CD4-positive, CD25-positive, alpha-beta regulatory T cell (primary cell): ENCODE measurements around the gene LEMD3. TPM values are rescaled to one million over a fixed set of nuclear protein-coding genes. Genes with fewer than 3 reads are reported as not detected.

Source experiments
- ATAC-seq, 2 donors: fragments of 150-1000 bp; cut with Tn5 transposase; one replicate each; pipeline ENCODE4 v1.10.0; 2021; ENCODE audit warnings: low read depth in 2 of 2, moderate number of reproducible peaks in 2 of 2, moderate library complexity in 1 of 2
- DNase-seq, 3 donors: peaks; one replicate each; pipeline versions ENCODE4 v3.0.0 to v3.0.0-alpha.2; 2012 to 2022; ENCODE audit warnings: mixed read lengths in 1 of 3
- H3K27ac ChIP-seq: one replicate; pipeline ENCODE4 v1.7.0; 2013; ENCODE audit warnings: mild to moderate bottlenecking, low read length; ENCODE audit not compliant: insufficient read depth, poor library complexity, severe bottlenecking
- H3K27me3 ChIP-seq: one replicate; pipeline ENCODE4 v1.7.0; 2013; ENCODE audit warnings: low read length; ENCODE audit not compliant: control insufficient read depth, insufficient read depth
- H3K36me3 ChIP-seq: one replicate; pipeline ENCODE4 v1.7.0; 2013; ENCODE audit warnings: mild to moderate bottlenecking, low read length, moderate library complexity; ENCODE audit not compliant: control insufficient read depth, insufficient read depth
- H3K4me1 ChIP-seq: 2 replicates; pipeline ENCODE4 v1.7.0; 2013; ENCODE audit warnings: mild to moderate bottlenecking, low read length; ENCODE audit not compliant: insufficient read depth, control insufficient read depth, poor library complexity, severe bottlenecking
- H3K4me3 ChIP-seq: one replicate; pipeline ENCODE4 v1.7.0; 2013; ENCODE audit warnings: low read depth, mild to moderate bottlenecking, low read length, moderate library complexity
- H3K9me3 ChIP-seq, 2 experiments: 1 replicate in 1 of 2; 2 replicates in 1 of 2; pipeline ENCODE4 v1.7.0; 2013; ENCODE audit warnings: low read length in 2 of 2, mild to moderate bottlenecking in 1 of 2, moderate library complexity in 1 of 2; ENCODE audit not compliant: control insufficient read depth in 2 of 2
- H3K27ac Mint-ChIP-seq, 3 donors: one replicate each; pipeline ENCODE4 v1.8.0; 2020 to 2022; ENCODE audit warnings: mild to moderate bottlenecking in 3 of 3, mixed read lengths in 3 of 3, moderate library complexity in 2 of 3
- H3K27me3 Mint-ChIP-seq: one replicate; pipeline ENCODE4 v1.8.0; 2022; ENCODE audit warnings: mild to moderate bottlenecking, mixed read lengths
- H3K36me3 Mint-ChIP-seq: one replicate; pipeline ENCODE4 v1.8.0; 2020; ENCODE audit warnings: mixed read lengths
- H3K4me1 Mint-ChIP-seq, 4 donors: one replicate each; pipeline ENCODE4 v1.8.0; 2020 to 2022; ENCODE audit warnings: mixed read lengths in 4 of 4, mild to moderate bottlenecking in 1 of 4
- H3K4me3 Mint-ChIP-seq, 4 donors: one replicate each; pipeline ENCODE4 v1.8.0; 2020 to 2022; ENCODE audit warnings: mild to moderate bottlenecking in 4 of 4, mixed read lengths in 4 of 4, moderate library complexity in 3 of 4
- H3K9me3 Mint-ChIP-seq, 7 donors: one replicate each; pipeline ENCODE4 v1.8.0; 2020 to 2022; ENCODE audit warnings: mixed read lengths in 7 of 7, mild to moderate bottlenecking in 3 of 7, moderate library complexity in 2 of 7
- polyA plus RNA-seq, 4 donors: library from polyadenylated mRNA; unstranded; fragments of 300-500 nt; fragmentation: Illumina TruSeq; gene quantifications; one replicate each; pipeline ENCODE4 v1.2.3, GENCODE V29; 2021
- total RNA-seq: library from RNA; stranded (reverse); gene quantifications from one replicate; pipeline ENCODE4 v1.2.3, GENCODE V29; 2022

The LEMD3 gene
- total and polyA plus RNA-seq, 5 donors from 2014 or later, result 31.4 to 68.9 (median 37.4) TPM

GRCh38 chr12:65126482-65126881 lies 42.9 kb upstream of the LEMD3 start:
- no peak overlapping the region for H3K27ac Mint-ChIP-seq
- H3K27me3 Mint-ChIP-seq, result peaks cover 40% of the 10 kb centered on the region
- no peak for DNase-seq
- Histone ChIP-seq H3K27me3 (peaks cover 38% of the 10 kb centered on the region), H3K27ac (no peak overlapping the region), H3K4me1 (peaks cover 3% of the 10 kb centered on the region), H3K36me3 (no peaks in the 10 kb centered on the region), H3K4me3 (no peak overlapping the region), H3K9me3 (no peaks in the 10 kb centered on the region)
- H3K4me1 Mint-ChIP-seq, result peaks cover 0 to 9% (median 2%) of the 10 kb centered on the region in 4 donors
- H3K9me3 Mint-ChIP-seq, result peaks cover 0 to 1% (median 0%) of the 10 kb centered on the region in 7 donors
- H3K36me3 Mint-ChIP-seq, result no peaks in the 10 kb centered on the region
- no peak overlapping the region for H3K4me3 Mint-ChIP-seq
- ATAC-seq, result no peak

- no peaks in the 10 kb centered on the region for H3K36me3 Mint-ChIP-seq
- Histone ChIP-seq H3K4me1 (no peaks in the 10 kb centered on the region), H3K4me3 (no peak overlapping the region), H3K27me3 (peaks cover 6% of the 10 kb centered on the region), H3K9me3 (peaks cover 5 to 6% of the 10 kb centered on the region in 2 experiments), H3K27ac (no peak overlapping the region), H3K36me3 (no peaks in the 10 kb centered on the region)
- peaks cover 42% of the 10 kb centered on the region for H3K27me3 Mint-ChIP-seq
- H3K27ac Mint-ChIP-seq, result no peak overlapping the region
- H3K4me1 Mint-ChIP-seq, result no peaks in the 10 kb centered on the region
- no peak overlapping the region for H3K4me3 Mint-ChIP-seq
- ATAC-seq (no peak), DNase-seq (no peak)
- peaks cover 0 to 8% (median 4%) of the 10 kb centered on the region in 7 donors for H3K9me3 Mint-ChIP-seq
Measured at GRCh38 chr12:65133879-65134278, 35.5 kb upstream of the LEMD3 start.

GRCh38 chr12:65139389-65139788 lies 30.0 kb upstream of the LEMD3 start:
- ATAC-seq (no peak), DNase-seq (no peak)
- H3K4me1 ChIP-seq, result no peaks in the 10 kb centered on the region
- H3K27ac ChIP-seq, result no peak overlapping the region
- Mint-ChIP-seq H3K27ac (no peak overlapping the region), H3K4me1 (no peaks in the 10 kb centered on the region), H3K9me3 (peaks cover 0 to 6% (median 4%) of the 10 kb centered on the region in 7 donors), H3K27me3 (peaks cover 44% of the 10 kb centered on the region), H3K36me3 (no peaks in the 10 kb centered on the region), H3K4me3 (no peak overlapping the region)
- H3K36me3 ChIP-seq, result no peaks in the 10 kb centered on the region
- peaks cover 5 to 6% of the 10 kb centered on the region in 2 experiments for H3K9me3 ChIP-seq
- H3K4me3 ChIP-seq, result no peak overlapping the region
- H3K27me3 ChIP-seq, result peaks cover 16% of the 10 kb centered on the region

GRCh38 chr12:65140738-65141137 lies 28.6 kb upstream of the LEMD3 start:
- Mint-ChIP-seq H3K4me3 (no peak overlapping the region), H3K27me3 (peaks cover 51% of the 10 kb centered on the region), H3K27ac (no peak overlapping the region)

GRCh38 chr12:65147312-65147905 lies 22.0 kb upstream of the LEMD3 start:
- ATAC-seq, result no peak
- H3K4me3 ChIP-seq, result no peak overlapping the region
- peaks cover 44% of the 10 kb centered on the region for H3K27me3 Mint-ChIP-seq

More at GRCh38 chr12:65140738-65141137, 28.6 kb upstream of the LEMD3 start:
- ATAC-seq, result no peak
- H3K36me3 Mint-ChIP-seq, result no peaks in the 10 kb centered on the region
- H3K9me3 Mint-ChIP-seq, result peaks cover 0 to 6% (median 4%) of the 10 kb centered on the region in 7 donors
- H3K27me3 ChIP-seq, result peaks cover 20% of the 10 kb centered on the region
- H3K4me1 ChIP-seq, result no peaks in the 10 kb centered on the region
- no peaks in the 10 kb centered on the region for H3K4me1 Mint-ChIP-seq
- H3K4me3 ChIP-seq, result no peak overlapping the region
- no peaks in the 10 kb centered on the region for H3K36me3 ChIP-seq
- no peak for DNase-seq
- peaks cover 5 to 6% of the 10 kb centered on the region in 2 experiments for H3K9me3 ChIP-seq
- H3K27ac ChIP-seq, result no peak overlapping the region

GRCh38 chr12:65152012-65152411 lies 17.4 kb upstream of the LEMD3 start:
- Histone ChIP-seq H3K4me3 (no peak overlapping the region), H3K4me1 (peaks cover 10% of the 10 kb centered on the region), H3K9me3 (no peaks in the 10 kb centered on the region), H3K27ac (no peak overlapping the region), H3K36me3 (no peaks in the 10 kb centered on the region), H3K27me3 (peaks cover 8% of the 10 kb centered on the region)
- no peak overlapping the region for H3K4me3 Mint-ChIP-seq
- H3K9me3 Mint-ChIP-seq, result no peaks in the 10 kb centered on the region
- H3K27ac Mint-ChIP-seq, result no peak overlapping the region
- ATAC-seq, result no peak
- peaks cover 25% of the 10 kb centered on the region for H3K27me3 Mint-ChIP-seq
- no peak for DNase-seq
- no peaks in the 10 kb centered on the region for H3K36me3 Mint-ChIP-seq
- H3K4me1 Mint-ChIP-seq, result peaks cover 6 to 14% (median 11%) of the 10 kb centered on the region in 4 donors

More at GRCh38 chr12:65147312-65147905, 22.0 kb upstream of the LEMD3 start:
- H3K4me3 Mint-ChIP-seq, result no peak overlapping the region
- no peak for DNase-seq
- no peak overlapping the region for H3K27ac ChIP-seq
- no peaks in the 10 kb centered on the region for H3K36me3 Mint-ChIP-seq
- no peak overlapping the region for H3K27ac Mint-ChIP-seq
- H3K36me3 ChIP-seq, result no peaks in the 10 kb centered on the region
- no peaks in the 10 kb centered on the region for H3K9me3 ChIP-seq
- peaks cover 18% of the 10 kb centered on the region for H3K27me3 ChIP-seq
- H3K9me3 Mint-ChIP-seq, result no peaks in the 10 kb centered on the region
- no peaks in the 10 kb centered on the region for H3K4me1 Mint-ChIP-seq
- no peaks in the 10 kb centered on the region for H3K4me1 ChIP-seq

GRCh38 chr12:65152596-65152995 lies 16.8 kb upstream of the LEMD3 start:
- H3K36me3 Mint-ChIP-seq, result no peaks in the 10 kb centered on the region

GRCh38 chr12:65155784-65156183 lies 13.6 kb upstream of the LEMD3 start:
- peaks cover 0 to 4% (median 0%) of the 10 kb centered on the region in 7 donors for H3K9me3 Mint-ChIP-seq

More at GRCh38 chr12:65152596-65152995, 16.8 kb upstream of the LEMD3 start:
- H3K9me3 ChIP-seq, result no peaks in the 10 kb centered on the region
- no peaks in the 10 kb centered on the region for H3K9me3 Mint-ChIP-seq
- no peaks in the 10 kb centered on the region for H3K36me3 ChIP-seq
- H3K4me3 ChIP-seq, result no peak overlapping the region
- DNase-seq (no peak), ATAC-seq (no peak)
- H3K27me3 Mint-ChIP-seq, result peaks cover 25% of the 10 kb centered on the region
- peaks cover 8% of the 10 kb centered on the region for H3K27me3 ChIP-seq
- H3K4me1 ChIP-seq, result peaks cover 11% of the 10 kb centered on the region
- no peak overlapping the region for H3K27ac Mint-ChIP-seq
- no peak overlapping the region for H3K4me3 Mint-ChIP-seq
- H3K4me1 Mint-ChIP-seq, result peaks cover 6 to 16% (median 13%) of the 10 kb centered on the region in 4 donors
- H3K27ac ChIP-seq, result no peak overlapping the region

More at GRCh38 chr12:65155784-65156183, 13.6 kb upstream of the LEMD3 start:
- H3K4me3 ChIP-seq, result no peak overlapping the region
- H3K4me1 ChIP-seq, result peaks cover 11% of the 10 kb centered on the region
- Mint-ChIP-seq H3K4me1 (peaks cover 12 to 16% (median 14%) of the 10 kb centered on the region in 4 donors), H3K4me3 (peak overlapping the region in 1 of 4 donors; percentile 27), H3K36me3 (no peaks in the 10 kb centered on the region), H3K27me3 (peaks cover 23% of the 10 kb centered on the region), H3K27ac (peak overlapping the region in 2 of 3 donors; percentile 23 to 26)
- ATAC-seq, result no peak
- H3K27ac ChIP-seq, result peak overlapping the region; percentile 66
- DNase-seq, result no peak
- H3K27me3 ChIP-seq, result peaks cover 7% of the 10 kb centered on the region
- no peaks in the 10 kb centered on the region for H3K9me3 ChIP-seq
- no peaks in the 10 kb centered on the region for H3K36me3 ChIP-seq
